H9 (cell line): Measurements from ENCODE around the gene WFDC5. TPM values are rescaled to one million over a fixed set of nuclear protein-coding genes. Genes with fewer than 3 reads are reported as not detected.

Experiments
- DNase-seq: peaks from one replicate; pipeline ENCODE4 v3.0.0-alpha.2; 2017
- H2AFZ ChIP-seq: one replicate; pipeline ENCODE4 v1.6.1; 2013; ENCODE audit warnings: mild to moderate bottlenecking, low read length, control low read depth, moderate library complexity
- H2AK5ac ChIP-seq: 2 replicates; pipeline ENCODE4 v1.6.1; 2013; ENCODE audit warnings: low read length, control low read depth, mixed read lengths; ENCODE audit not compliant: insufficient read length
- H2BK120ac ChIP-seq: one replicate; pipeline ENCODE4 v1.6.1; 2013; ENCODE audit warnings: low read depth, mild to moderate bottlenecking, low read length, control low read depth, inconsistent platforms; ENCODE audit not compliant: poor library complexity, severe bottlenecking
- H2BK12ac ChIP-seq: 2 replicates; pipeline ENCODE4 v1.6.1; 2013; ENCODE audit warnings: low read length, control low read depth, mixed read lengths, low read depth; ENCODE audit not compliant: insufficient read length
- H2BK15ac ChIP-seq: 2 replicates; pipeline ENCODE4 v1.6.1; 2013; ENCODE audit warnings: low read depth, low read length, control low read depth
- H2BK20ac ChIP-seq: one replicate; pipeline ENCODE4 v1.6.1; 2013; ENCODE audit warnings: low read depth, mild to moderate bottlenecking, low read length, control low read depth, inconsistent platforms; ENCODE audit not compliant: poor library complexity, severe bottlenecking
- H2BK5ac ChIP-seq: 2 replicates; pipeline ENCODE4 v1.6.1; 2013; ENCODE audit warnings: low read length, control low read depth, mixed read lengths; ENCODE audit not compliant: insufficient read length
- H3K14ac ChIP-seq: 2 replicates; pipeline ENCODE4 v1.6.1; 2013; ENCODE audit warnings: low read length, control low read depth; ENCODE audit not compliant: insufficient read depth
- H3K18ac ChIP-seq: 2 replicates; pipeline ENCODE4 v1.6.1; 2013; ENCODE audit warnings: low read depth, mild to moderate bottlenecking, mixed read lengths, low read length, control low read depth; ENCODE audit not compliant: insufficient read length
- H3K23ac ChIP-seq: 2 replicates; pipeline ENCODE4 v1.6.1; 2013; ENCODE audit warnings: low read length, control low read depth, mixed read lengths, low read depth; ENCODE audit not compliant: insufficient read length
- H3K23me2 ChIP-seq: 2 replicates; pipeline ENCODE4 v1.6.1; 2013; ENCODE audit warnings: low read depth, mild to moderate bottlenecking, mixed read lengths, low read length, control low read depth; ENCODE audit not compliant: insufficient read length, poor library complexity, severe bottlenecking
- H3K27ac ChIP-seq: 2 replicates; pipeline ENCODE4 v1.5.1; 2013; ENCODE audit warnings: low read length, control low read depth, mixed read lengths, low read depth; ENCODE audit not compliant: insufficient read length
- H3K27me3 ChIP-seq: 2 replicates; pipeline ENCODE4 v1.6.1; 2013; ENCODE audit warnings: low read length, control low read depth, inconsistent platforms; ENCODE audit not compliant: insufficient read depth
- H3K4ac ChIP-seq: 2 replicates; pipeline ENCODE4 v1.6.1; 2013; ENCODE audit warnings: low read depth, mild to moderate bottlenecking, control low read depth, inconsistent platforms, low read length, moderate library complexity
- H3K4me1 ChIP-seq: 2 replicates; pipeline ENCODE4 v1.6.1; 2013; ENCODE audit warnings: low read length, control low read depth, inconsistent platforms; ENCODE audit not compliant: insufficient read depth
- H3K4me2 ChIP-seq: 2 replicates; pipeline ENCODE4 v1.6.1; 2013; ENCODE audit warnings: low read length, control low read depth, mixed read lengths; ENCODE audit not compliant: insufficient read length, insufficient read depth
- H3K56ac ChIP-seq: 2 replicates; pipeline ENCODE4 v1.6.1; 2013; ENCODE audit warnings: low read depth, mild to moderate bottlenecking, mixed read lengths, low read length, control low read depth; ENCODE audit not compliant: insufficient read length
- H3K79me1 ChIP-seq: 2 replicates; pipeline ENCODE4 v1.6.1; 2013; ENCODE audit warnings: low read depth, mild to moderate bottlenecking, moderate library complexity, low read length, control low read depth, inconsistent platforms; ENCODE audit not compliant: insufficient read depth, poor library complexity, severe bottlenecking
- H3K79me2 ChIP-seq: 2 replicates; pipeline ENCODE4 v1.6.1; 2013; ENCODE audit warnings: low read length, control low read depth, inconsistent platforms; ENCODE audit not compliant: insufficient read depth
- H3K9ac ChIP-seq: 2 replicates; pipeline ENCODE4 v1.6.1; 2013; ENCODE audit warnings: low read length, control low read depth, mixed read lengths; ENCODE audit not compliant: insufficient read length; ENCODE audit errors: extremely low read depth
- H3K9me3 ChIP-seq: one replicate; pipeline ENCODE4 v1.6.1; 2013; ENCODE audit warnings: low read depth, low read length, inconsistent platforms; ENCODE audit not compliant: control insufficient read depth
- H3T11ph ChIP-seq: one replicate; pipeline ENCODE4 v1.6.1; 2013; ENCODE audit warnings: mild to moderate bottlenecking, low read length, control low read depth, inconsistent platforms
- H4K20me1 ChIP-seq: one replicate; pipeline ENCODE4 v1.6.1; 2013; ENCODE audit not compliant: control insufficient read depth, insufficient read length, insufficient read depth
- H4K5ac ChIP-seq: 2 replicates; pipeline ENCODE4 v1.6.1; 2013; ENCODE audit warnings: low read depth, mild to moderate bottlenecking, mixed read lengths, low read length, control low read depth; ENCODE audit not compliant: insufficient read length
- H4K8ac ChIP-seq: replicated peaks from 2 replicates; pipeline ENCODE4 v1.6.1; 2013; ENCODE audit warnings: low read length, control low read depth, mixed read lengths, low read depth; ENCODE audit not compliant: insufficient read length
- H4K91ac ChIP-seq: 2 replicates; pipeline ENCODE4 v1.6.1; 2013; ENCODE audit warnings: low read depth, mild to moderate bottlenecking, moderate library complexity, mixed read lengths, low read length, control low read depth; ENCODE audit not compliant: insufficient read length
- H3K27ac Mint-ChIP-seq, 3 experiments: 2 replicates in 2 of 3; 3 replicates in 1 of 3; pipeline ENCODE4 v1.8.0; 2020 to 2021; ENCODE audit warnings: mixed read lengths in 3 of 3, mild to moderate bottlenecking in 1 of 3, moderate library complexity in 1 of 3
- H3K27me3 Mint-ChIP-seq: 2 replicates; pipeline ENCODE4 v1.8.0; 2021; ENCODE audit warnings: low read depth, mild to moderate bottlenecking, moderate library complexity, mixed read lengths
- H3K36me3 Mint-ChIP-seq, 3 experiments: 2 replicates in 2 of 3; 3 replicates in 1 of 3; pipeline ENCODE4 v1.8.0; 2020 to 2021; ENCODE audit warnings: low read depth in 3 of 3, mixed read lengths in 3 of 3; ENCODE audit not compliant: insufficient read depth in 1 of 3
- H3K4me1 Mint-ChIP-seq, 2 experiments: 2 replicates each; pipeline ENCODE4 v1.8.0; 2020; ENCODE audit warnings: mixed read lengths in 2 of 2
- H3K4me3 Mint-ChIP-seq, 2 experiments: 2 replicates in 1 of 2; 3 replicates in 1 of 2; pipeline ENCODE4 v1.8.0; 2020 to 2021; ENCODE audit warnings: mild to moderate bottlenecking in 2 of 2, mixed read lengths in 2 of 2, moderate library complexity in 1 of 2
- H3K9me3 Mint-ChIP-seq, 2 experiments: 2 replicates in 1 of 2; 3 replicates in 1 of 2; pipeline ENCODE4 v1.8.0; 2020; ENCODE audit warnings: mild to moderate bottlenecking in 2 of 2, mixed read lengths in 2 of 2, moderate library complexity in 1 of 2
- WGBS: extraction: QIAGEN DNeasy Blood & Tissue Kit; methylation state at CpG from one replicate; pipeline ENCODE4 v1.1.7; 2013; ENCODE audit warnings: missing lambda C conversion rate, low lambda C conversion rate, mixed read lengths; ENCODE audit not compliant: insufficient read length; ENCODE audit errors: extremely low coverage; 5-methylcytosine and 5-hydroxymethylcytosine counted together
- total RNA-seq: library from RNA; stranded (reverse); gene quantifications from 2 replicates; pipeline ENCODE4 v1.2.1, GENCODE V29; 2021
- TF ChIP-seq, protein P1 (sequence below): fragments of 200-600 bp; sonication (generic); conservative IDR thresholded peaks from 3 replicates; pipeline ENCODE4 v1.8.0; 2021; ENCODE audit warnings: antibody characterized with exemption, mild to moderate bottlenecking

The WFDC5 gene
- total RNA-seq, 1 experiment from 2014 or later = not detected

DNA sequence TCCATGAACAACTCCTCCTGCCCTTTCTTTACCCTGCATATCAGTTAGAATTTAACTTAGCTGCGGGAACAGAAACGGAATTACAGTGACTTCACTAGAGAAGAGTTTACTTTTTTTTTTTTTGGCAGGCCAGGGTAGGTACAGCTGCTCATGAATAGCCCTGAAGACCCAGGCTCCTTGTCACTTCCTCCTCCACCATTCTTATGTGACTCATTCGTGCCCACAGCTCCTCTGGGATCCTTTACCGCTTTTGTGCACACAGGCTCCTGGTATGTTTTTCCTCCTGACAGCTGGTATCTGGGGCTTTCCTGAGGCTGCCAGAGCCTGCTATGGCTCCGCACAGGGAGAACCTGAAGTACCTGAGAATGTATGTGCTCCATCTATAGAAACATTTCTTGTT, 10.2 kb downstream of the WFDC5 start:
- H2BK5ac ChIP-seq = no peak overlapping the region
- no CpG with 5 or more reads among the region's 5 CpGs for WGBS
- H3K36me3 Mint-ChIP-seq = no peaks in the 10 kb centered on the region
- H3K4me1 ChIP-seq = no peaks in the 10 kb centered on the region; the same call in 1 of the 2 replicates
- no peaks in the 10 kb centered on the region for H3K9me3 ChIP-seq
- peaks cover 6% of the 10 kb centered on the region in 2 experiments for H3K4me1 Mint-ChIP-seq
- H2BK15ac ChIP-seq = no peak overlapping the region
- H3K9me3 Mint-ChIP-seq = no peaks in the 10 kb centered on the region; a peak in 1 of 5 replicates
- H2BK12ac ChIP-seq = no peak overlapping the region
- peaks cover 26% of the 10 kb centered on the region for H3K27me3 Mint-ChIP-seq
- no peak overlapping the region for H4K8ac ChIP-seq
- no peaks in the 10 kb centered on the region for H3K79me2 ChIP-seq
- no peak overlapping the region for H3K4me3 Mint-ChIP-seq
- H3K56ac ChIP-seq = no peak overlapping the region
- H3K18ac ChIP-seq = no peak overlapping the region
- no peak overlapping the region for H3K9ac ChIP-seq
- H3K79me1 ChIP-seq = no peaks in the 10 kb centered on the region
- no peak overlapping the region for H2BK120ac ChIP-seq
- no peak overlapping the region for H3K4me2 ChIP-seq
- DNase-seq = no peak
- H3K4ac ChIP-seq = no peak overlapping the region
- H3K23ac ChIP-seq = no peak overlapping the region
- H4K5ac ChIP-seq = no peak overlapping the region
- no peak overlapping the region for H3K14ac ChIP-seq
- H3K27me3 ChIP-seq = no peaks in the 10 kb centered on the region; the same call in 1 of the 2 replicates
- TF ChIP-seq, protein P1, sequence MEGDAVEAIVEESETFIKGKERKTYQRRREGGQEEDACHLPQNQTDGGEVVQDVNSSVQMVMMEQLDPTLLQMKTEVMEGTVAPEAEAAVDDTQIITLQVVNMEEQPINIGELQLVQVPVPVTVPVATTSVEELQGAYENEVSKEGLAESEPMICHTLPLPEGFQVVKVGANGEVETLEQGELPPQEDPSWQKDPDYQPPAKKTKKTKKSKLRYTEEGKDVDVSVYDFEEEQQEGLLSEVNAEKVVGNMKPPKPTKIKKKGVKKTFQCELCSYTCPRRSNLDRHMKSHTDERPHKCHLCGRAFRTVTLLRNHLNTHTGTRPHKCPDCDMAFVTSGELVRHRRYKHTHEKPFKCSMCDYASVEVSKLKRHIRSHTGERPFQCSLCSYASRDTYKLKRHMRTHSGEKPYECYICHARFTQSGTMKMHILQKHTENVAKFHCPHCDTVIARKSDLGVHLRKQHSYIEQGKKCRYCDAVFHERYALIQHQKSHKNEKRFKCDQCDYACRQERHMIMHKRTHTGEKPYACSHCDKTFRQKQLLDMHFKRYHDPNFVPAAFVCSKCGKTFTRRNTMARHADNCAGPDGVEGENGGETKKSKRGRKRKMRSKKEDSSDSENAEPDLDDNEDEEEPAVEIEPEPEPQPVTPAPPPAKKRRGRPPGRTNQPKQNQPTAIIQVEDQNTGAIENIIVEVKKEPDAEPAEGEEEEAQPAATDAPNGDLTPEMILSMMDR = no peak
- H3K23me2 ChIP-seq = no peaks in the 10 kb centered on the region
- no peak overlapping the region for H2BK20ac ChIP-seq
- no peak overlapping the region for H3K27ac Mint-ChIP-seq
- no peak overlapping the region for H3K27ac ChIP-seq
- no peak overlapping the region for H2AK5ac ChIP-seq
- H2AFZ ChIP-seq = no peak overlapping the region
- H4K20me1 ChIP-seq = no peaks in the 10 kb centered on the region
- H3T11ph ChIP-seq = no peak overlapping the region
- H4K91ac ChIP-seq = no peak overlapping the region
